ENCODE data around the gene PELI2.

- TF ChIP-seq CTCF (IDR thresholded peaks at IDR 0.05; ENCODE audit: low read length), result no peak
- no peak for TF ChIP-seq EZH2phosphoT487 (IDR thresholded peaks at IDR 0.05; ENCODE audit: low read length)
Observed at GRCh38 chr14:56282179-56282578, 164.0 kb downstream of the PELI2 start.
